Measurements from ENCODE around the gene OGA.
A peak's percentile ranks its signal among the peaks of the same experiment; 100 is the strongest.

Gene OGA

DNA sequence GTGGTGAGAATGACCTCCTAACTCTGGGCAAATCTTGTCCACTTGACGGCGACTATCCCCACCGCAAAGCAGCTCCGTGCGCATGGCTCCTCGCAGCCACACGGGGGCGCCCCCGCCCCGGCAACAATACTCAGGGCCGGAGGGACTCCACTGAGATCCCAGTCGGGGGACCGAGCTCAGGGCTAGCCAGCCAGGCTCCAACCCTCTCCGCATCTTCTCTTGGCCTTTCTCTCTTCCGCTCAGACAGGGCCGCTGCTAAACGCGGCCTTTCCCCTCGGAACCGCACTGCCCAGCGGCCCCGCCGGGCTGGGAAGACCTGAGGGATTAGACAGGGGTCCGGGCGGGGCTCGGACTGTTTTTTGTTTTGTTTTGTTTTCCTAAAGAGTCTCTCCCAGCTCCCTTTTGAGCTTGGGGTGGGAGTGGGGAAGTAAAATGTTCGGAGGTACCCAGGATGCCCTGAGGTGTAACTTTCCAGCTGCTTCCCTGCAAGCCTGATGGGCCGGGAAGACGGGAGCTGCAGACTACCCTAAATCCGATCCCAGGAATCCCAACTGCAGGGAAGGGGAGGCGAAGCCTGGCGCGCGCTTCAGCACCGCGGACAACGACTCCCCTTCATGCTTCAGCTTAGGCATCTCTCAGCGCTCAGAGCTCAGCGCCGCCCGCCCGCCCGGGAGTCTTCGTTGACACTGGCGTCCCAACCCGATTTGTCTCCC, 22.7 kb upstream of the OGA start:
- TF ChIP-seq, protein P1, sequence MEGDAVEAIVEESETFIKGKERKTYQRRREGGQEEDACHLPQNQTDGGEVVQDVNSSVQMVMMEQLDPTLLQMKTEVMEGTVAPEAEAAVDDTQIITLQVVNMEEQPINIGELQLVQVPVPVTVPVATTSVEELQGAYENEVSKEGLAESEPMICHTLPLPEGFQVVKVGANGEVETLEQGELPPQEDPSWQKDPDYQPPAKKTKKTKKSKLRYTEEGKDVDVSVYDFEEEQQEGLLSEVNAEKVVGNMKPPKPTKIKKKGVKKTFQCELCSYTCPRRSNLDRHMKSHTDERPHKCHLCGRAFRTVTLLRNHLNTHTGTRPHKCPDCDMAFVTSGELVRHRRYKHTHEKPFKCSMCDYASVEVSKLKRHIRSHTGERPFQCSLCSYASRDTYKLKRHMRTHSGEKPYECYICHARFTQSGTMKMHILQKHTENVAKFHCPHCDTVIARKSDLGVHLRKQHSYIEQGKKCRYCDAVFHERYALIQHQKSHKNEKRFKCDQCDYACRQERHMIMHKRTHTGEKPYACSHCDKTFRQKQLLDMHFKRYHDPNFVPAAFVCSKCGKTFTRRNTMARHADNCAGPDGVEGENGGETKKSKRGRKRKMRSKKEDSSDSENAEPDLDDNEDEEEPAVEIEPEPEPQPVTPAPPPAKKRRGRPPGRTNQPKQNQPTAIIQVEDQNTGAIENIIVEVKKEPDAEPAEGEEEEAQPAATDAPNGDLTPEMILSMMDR (IDR thresholded peaks at IDR 0.05; ENCODE audit: extremely low read depth, missing control alignments) = peak; percentile 98
- peak; percentile 93 for DNase-seq (ENCODE audit: low spot score)

DNA sequence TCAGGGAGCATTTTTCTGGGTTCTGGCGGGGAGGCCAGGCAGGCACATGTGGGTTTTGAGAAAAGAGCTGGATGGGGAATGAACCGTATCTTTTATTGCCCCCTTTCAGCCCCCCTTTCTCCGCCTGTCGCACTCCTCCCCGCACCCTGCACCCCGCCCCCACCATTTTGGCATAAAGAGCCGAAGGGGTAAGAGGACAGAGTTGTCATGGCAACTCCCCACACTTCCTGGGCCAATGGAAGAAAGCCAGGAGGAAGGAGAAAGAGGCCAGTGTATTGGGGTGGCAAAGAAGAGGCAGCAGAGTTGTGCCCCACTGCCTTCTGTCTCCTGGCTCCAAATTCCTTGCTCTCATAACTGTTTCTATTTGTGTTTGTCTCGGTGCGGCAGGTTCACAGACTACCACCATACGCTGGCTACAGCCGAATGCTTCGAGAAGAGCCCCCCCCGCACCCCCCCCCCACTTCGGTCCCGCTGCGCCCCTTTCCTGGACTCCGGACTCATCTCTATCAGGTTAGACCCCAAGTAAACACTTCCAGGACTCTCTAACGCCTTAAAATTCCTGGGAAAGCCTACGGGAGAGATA, 21.9 kb upstream of the OGA start:
- TF ChIP-seq, protein P1 (IDR thresholded peaks at IDR 0.05; ENCODE audit: extremely low read depth, missing control alignments) = no peak
- DNase-seq (ENCODE audit: low spot score) = peak; percentile 47

DNA sequence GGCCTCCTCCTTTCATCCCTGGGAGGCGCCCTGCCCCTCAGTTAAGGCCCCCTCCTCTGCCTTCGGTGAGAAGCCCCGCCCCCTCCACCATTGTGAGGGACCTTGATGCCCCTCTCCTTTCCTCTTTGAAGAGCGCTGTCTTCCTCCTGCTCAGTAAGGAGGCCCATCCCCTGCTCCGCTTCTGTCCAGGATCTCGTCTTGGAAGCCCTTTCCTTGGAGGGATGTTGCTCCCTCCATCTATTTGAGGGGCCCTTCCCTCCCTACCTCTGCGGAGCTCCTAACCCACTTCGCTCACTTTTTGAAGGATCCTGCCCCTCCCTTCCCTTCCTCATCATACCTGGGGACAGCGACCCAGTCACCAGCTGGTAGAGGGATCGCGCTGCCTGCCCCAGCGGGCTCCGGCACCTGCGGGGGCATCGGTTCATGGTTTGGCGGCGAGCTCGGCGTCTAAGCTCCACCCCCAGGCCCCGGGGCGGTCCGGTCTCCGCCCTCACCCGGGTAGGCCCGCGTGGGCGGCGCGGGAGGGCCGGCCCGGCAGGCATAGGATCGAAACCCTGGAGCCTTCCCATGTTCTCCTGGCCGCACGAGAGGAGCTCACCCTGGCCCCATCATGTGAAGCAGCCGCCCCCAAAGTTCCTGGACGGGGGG, 21.3 kb upstream of the OGA start:
- DNase-seq (ENCODE audit: low spot score) = peak; percentile 88

DNA sequence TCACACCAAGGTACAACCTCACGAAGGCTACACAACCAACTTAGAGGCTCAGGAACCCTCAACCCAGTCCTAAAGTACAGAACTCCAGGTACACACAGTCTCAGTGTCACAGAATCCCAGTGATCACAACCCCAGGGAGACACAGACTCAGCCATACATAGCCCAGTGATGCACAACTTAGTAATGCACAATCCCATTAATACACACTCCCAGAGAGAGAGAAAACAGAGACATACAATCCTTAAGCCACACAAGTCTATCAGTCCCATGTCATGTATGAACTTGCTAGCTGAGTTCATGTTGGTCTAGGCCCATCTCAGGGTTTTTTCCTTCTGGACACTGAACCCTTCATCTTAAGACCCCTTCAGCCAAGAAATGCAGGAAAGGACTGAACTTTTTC, 20.8 kb upstream of the OGA start:
- TF ChIP-seq, protein P1 (IDR thresholded peaks at IDR 0.05; ENCODE audit: extremely low read depth, missing control alignments) = no peak
- no peak for DNase-seq (ENCODE audit: low spot score)

More for the DNA sequence above, 21.3 kb upstream of the OGA start:
- TF ChIP-seq, protein P1 (IDR thresholded peaks at IDR 0.05; ENCODE audit: extremely low read depth, missing control alignments) = no peak

DNA sequence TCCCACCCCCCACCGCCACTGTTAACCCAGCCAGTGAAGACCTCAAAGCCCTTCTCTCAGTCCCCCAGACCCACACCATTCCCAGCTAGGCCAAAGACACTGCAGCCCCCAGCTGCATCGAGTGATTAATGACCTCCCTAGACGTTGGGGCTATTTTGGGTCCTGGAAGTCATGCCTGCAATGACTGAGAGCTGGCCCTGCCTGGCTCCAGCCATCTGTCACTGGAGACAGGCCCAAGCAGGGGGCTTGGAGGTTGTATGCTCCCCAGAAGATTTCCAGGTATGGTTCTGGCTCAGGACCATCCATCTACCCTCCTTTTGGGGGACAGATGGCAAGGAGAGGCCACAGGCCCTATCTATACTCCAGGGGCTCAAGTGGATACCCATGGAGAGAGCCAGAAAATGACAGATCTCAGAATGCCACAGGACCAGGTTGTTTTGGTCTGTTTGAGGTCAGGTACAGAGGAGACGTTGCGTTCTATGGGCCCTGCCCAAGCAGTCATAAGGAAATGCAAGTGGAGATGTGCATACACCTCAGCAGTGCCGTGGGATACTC, 20.2 kb upstream of the OGA start:
- TF ChIP-seq, protein P1 (IDR thresholded peaks at IDR 0.05; ENCODE audit: extremely low read depth, missing control alignments) = no peak
- DNase-seq (ENCODE audit: low spot score) = no peak

DNA sequence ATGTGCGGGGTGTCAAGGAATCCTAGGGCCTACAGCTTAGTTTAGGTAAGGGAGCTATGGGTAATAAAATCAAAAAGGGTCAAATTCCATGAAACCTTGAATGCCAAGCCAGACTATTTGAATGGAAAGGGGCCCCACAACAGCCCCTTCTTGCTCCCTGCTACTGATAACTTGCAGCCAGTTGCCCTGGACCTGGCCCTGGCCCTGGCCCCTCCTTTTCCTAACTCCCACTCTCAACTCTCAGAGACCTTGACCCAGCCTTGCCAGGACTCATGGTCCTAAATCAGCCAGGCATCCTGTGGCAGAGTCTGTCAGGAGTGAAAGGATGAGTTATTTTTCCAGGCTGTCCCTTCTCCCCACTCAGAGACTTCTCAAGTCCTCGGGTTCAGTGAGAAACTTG, 19.5 kb upstream of the OGA start:
- DNase-seq (ENCODE audit: low spot score) = no peak
- TF ChIP-seq, protein P1 (IDR thresholded peaks at IDR 0.05; ENCODE audit: extremely low read depth, missing control alignments) = no peak

DNA sequence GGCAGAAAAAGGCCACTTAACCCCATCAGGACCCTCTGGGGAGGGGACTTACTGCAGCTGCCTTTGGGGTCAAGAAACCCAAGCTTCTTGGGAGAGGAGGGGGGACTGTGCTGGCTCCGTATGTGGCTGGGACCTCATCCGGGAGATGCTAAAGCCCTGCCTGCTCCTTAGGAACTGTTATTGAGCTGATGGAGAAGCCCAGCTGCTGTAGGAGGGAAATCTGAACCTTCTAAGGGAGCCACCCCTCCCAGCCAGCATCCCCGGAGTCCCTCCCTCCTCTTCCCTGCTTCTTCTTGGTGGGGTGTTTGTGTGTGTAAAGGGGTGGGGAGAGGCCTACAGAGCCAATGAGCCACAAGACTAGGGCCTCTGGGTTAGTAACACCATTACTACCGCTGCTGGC, 17.1 kb upstream of the OGA start:
- TF ChIP-seq, protein P1 (IDR thresholded peaks at IDR 0.05; ENCODE audit: extremely low read depth, missing control alignments) = no peak

More for the DNA sequence above, 17.1 kb upstream of the OGA start:
- no peak for DNase-seq (ENCODE audit: low spot score)
